Esophagus mucosa (tissue), 1 donor: Measurements from ENCODE around the gene ZBTB47. TPM values are rescaled to one million over a fixed set of nuclear protein-coding genes. Genes with fewer than 3 reads are reported as not detected.

Experiments
- ATAC-seq: fragments of 200-7000 bp; cut with Tn5 transposase; one replicate; pipeline ENCODE4 v1.9.1; 2020
- total RNA-seq: library from RNA; stranded (reverse); gene quantifications from one replicate; pipeline ENCODE4 v1.2.4, GENCODE V29; 2023
- donor health status: DM: yes; HTN: yes; CAD: no.

ZBTB47 gene
- total RNA-seq: 3.7 TPM

DNA sequence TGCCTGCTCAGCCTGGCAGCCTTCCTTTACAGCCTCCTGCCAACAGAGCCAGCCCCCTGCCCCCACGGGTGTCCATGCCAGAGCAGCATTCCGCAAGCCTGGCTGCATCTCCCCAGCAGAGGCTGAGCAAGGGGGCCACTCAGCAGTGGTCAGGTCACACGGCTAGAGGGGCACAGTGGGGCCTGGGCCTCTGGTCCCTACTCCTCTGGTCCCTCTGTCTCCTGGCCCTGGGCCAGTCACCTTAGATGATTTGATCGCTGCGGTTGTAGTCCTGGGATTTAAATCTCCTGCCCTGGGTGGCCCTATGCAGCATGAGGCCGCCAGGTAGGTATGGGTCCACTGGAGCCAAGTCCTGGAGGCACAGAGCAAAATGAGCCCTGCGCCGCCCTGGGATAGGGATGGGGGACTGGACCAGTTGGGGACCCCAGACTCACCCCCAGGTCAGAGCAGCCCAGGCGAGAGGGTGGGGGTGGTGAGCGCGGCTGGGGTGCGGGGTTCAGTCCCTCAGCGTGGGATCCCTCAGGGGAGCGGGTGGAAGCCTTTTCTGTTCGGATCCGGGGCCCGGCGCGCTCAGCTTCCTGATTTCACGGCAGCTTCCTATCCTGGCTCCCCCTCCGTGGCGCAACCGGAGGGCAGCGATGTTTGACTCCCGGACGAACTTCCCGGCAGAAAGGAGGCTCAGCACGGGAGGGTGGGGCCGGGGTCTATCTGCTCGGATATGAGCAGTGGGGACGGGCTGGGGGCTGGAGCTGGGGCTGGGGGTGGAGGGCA, at the start of gene ZBTB47:
TSS of gene ZBTB47 (plus strand) at position 138 of the 771 bp plus-strand sequence. CDS start 4,659 bp downstream, outside the sequence.
- peak; percentile 14 for ATAC-seq

DNA sequence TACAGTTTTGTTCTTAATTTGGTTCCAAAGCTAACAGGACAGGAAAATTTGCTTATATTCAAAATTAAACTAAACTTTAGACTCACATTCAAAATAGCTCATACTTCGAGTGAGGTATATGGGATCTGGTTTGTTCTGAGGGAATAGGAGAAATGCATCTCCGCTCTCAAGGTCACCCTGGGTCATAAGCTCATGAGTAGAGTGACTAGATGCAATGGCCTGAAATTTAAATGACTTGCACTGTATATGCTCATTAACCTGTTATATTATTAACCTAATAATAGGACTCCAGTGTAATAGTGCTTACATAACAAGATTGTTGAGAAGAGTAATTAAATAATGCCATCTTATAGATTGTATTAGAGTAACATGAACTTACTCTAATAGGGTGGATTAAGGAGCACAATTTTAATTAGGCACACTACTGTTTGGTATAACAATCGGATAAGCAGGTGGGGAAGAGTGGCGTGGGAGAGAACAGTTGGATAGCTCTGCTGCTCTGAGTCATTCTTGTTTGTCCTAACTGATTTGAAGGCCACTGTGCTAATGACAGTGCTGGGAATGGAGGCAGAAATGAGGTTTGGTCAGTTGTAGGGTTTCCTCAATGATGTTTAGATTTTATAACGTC, 47.8 kb upstream of the ZBTB47 start:
- no peak for ATAC-seq

DNA sequence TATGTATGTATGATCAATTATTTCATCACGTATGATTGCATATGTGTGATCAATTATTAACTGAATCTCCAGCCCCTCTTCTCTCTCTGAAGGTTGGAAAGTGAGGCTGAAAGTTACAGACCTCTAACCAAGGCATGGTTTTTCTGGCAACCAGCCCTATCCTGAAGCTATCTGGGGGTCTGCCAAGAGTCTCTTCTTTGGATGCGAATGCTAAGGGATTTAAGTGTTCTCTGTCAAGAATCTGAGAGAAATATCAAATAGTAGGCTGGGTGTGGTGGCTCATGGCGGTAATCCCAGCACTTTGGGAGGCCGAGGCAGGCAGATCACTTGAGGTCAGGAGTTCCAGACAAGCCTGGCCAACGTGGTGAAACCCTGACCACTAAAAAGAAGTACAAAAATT, 44.9 kb upstream of the ZBTB47 start:
- ATAC-seq: no peak

DNA sequence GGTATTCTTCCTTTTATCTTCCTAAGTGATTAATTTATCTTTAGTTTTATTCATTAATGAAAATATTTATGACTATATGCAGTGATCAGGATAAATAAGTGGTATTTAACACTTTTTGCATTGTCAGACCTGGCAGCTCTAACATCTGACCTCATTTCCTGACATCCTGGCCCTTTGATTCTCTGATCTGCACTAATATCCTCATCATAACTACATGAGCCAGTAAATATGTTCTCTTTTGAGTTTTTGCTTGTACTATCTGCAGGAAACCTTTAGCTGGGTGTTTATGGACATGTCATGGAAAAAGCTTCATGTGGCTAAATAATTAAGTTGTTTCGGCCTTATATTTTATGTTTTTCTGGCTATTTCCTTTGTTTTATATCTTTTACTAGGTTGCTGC, 42.5 kb upstream of the ZBTB47 start:
- ATAC-seq: no peak

DNA sequence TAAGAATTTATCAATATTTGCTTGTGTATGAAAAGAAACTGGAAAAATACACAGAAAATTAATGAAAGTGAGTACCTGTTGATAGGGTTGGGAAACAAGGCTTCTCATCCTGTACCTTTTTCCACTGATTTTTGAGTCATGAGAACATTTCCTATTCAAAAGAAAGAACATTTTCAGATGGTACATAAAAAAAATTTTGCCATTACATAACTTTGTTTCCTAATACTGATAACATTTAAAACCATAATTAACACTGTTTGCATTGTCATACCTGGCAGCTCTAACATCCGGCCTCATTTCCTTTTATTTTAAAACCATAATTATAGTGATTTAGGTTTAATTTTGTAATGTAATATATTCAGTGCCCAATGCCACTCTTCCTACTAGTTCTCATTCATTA, 41.3 kb upstream of the ZBTB47 start:
- ATAC-seq: no peak

DNA sequence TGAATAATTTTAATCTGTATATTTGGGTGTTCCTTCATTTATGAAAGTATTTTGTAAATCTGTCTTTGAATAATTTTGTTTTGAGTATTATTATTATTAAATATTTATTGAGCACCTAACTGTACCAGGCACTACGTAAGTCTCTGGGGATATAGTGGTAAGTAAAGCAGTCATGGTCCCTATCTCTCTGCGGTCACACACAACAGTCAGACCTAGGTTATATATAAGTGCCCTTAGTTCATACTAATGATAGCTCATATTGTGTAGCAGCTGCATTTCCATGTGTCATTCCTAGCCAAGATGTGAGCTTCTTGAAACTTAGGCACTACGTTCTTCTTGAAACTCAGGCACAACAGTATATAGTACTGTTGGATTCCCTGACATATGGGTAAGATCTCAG, 40.6 kb upstream of the ZBTB47 start:
- ATAC-seq: no peak

DNA sequence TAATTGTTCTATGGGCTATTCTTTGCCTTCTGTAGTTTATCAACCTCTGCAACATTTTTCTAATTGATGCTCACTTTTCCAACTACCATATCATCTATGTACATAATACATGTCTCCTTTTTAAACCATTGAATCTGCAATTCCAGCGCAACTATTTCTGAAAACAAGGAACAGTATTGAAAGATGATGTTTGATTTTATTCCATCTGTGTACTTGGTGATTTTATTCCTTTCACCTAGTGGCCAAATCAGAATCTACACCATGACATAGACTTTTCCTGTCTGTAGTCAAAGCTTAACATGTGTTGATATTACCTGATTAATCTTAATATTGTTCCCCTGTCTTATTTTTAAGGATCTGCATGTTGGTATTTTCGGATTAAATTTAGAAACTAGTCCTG, 40.0 kb upstream of the ZBTB47 start:
- no peak for ATAC-seq

DNA sequence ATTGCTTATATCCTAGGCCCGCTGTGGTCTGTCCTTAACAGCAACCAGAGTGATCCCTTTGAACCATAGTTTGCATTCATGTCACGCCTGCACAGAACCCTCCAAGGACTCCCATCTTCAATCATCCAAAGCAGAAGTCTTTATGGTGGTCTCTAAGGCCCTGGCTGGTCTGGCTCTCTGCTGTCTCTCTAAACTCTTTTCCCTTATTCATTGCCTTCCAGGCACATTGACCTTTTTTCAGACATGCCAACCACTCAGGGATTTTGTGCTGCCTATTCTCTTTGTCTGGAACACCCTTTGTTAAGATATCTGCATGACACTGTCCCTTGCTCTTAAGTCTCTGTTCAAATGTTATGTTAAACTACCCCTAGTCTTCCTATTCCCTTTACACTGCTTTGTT, 21.9 kb upstream of the ZBTB47 start:
- ATAC-seq: peak; percentile 37

DNA sequence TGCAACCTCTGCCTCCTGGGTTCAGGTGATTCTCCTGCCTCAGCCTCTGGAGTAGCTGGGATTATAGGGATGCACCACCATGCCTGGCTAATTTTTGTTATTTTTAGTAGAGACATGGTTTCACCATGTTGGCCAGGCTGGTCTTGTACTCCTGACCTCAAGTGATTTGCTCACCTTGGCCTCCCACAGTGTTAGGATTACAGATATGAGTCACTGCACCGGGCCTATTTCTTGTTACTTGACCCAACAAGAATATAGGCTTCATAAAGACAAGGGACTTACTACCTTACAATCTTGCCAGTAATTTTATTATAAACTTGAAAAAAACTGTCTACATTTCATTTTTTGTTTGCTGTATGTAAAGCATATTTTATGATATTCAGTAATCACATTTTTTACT, 21.4 kb upstream of the ZBTB47 start:
- ATAC-seq: peak; percentile 58

DNA sequence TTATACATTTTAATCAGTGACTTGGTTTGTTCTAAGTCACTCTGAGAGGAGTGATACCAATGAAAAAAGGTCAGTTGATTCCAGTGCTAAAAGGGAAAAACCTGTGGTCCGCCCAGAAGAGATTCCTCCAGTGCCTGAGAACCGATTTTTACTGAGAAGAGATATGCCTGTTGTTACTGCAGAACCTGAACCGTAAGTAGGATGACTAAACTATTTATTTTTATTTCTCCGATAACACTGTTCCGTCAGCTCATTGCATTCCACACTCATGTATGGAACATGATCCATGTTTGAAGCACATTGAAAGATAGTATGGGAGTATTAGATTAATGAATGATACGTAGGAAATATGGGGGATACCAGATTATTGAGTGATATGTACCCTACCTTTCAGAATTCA, 20.0 kb upstream of the ZBTB47 start:
- ATAC-seq: no peak

DNA sequence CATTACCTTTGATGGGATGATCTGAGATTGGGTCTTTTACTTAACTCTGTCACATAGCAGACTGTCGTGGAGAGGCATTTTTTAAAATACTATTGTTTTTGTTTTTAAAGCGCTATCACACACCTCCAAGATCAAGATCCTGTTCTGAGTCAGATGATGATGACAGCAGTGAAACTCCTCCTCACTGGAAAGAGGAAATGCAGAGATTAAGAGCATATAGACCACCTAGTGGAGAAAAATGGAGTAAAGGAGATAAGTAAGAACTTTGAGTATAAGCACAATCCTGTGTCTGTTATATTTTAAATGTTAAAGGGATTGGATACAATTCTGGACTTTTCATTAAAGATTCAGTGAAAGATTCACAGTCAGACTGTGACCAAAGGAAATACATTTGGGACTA, 18.4 kb upstream of the ZBTB47 start:
- ATAC-seq: peak; percentile 37

DNA sequence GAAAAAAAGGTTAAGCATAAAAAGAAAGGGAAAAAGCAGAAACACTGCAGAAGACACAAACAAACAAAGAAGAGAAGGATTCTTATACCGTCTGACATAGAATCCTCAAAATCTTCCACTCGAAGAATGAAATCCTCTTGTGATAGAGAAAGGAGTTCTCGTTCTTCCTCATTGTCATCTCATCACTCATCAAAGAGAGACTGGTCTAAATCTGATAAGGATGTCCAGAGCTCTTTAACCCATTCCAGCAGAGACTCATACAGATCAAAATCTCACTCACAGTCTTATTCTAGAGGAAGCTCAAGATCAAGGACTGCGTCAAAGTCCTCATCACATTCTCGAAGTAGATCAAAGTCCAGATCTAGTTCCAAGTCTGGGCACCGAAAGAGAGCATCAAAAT, 16.5 kb upstream of the ZBTB47 start:
- ATAC-seq: no peak

DNA sequence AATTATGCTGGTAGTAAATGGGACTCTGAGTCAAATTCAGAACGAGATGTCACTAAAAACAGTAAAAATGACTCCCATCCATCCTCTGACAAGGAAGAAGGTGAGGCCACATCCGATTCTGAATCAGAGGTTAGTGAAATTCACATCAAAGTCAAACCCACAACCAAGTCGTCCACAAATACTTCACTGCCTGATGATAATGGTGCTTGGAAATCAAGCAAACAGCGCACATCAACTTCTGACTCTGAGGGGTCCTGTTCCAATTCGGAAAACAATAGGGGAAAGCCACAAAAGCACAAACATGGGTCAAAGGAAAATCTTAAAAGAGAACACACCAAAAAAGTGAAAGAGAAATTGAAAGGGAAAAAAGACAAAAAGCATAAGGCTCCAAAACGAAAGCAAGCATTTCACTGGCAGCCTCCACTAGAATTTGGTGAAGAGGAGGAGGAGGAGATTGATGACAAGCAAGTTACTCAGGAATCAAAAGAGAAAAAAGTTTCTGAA, 15.1 kb upstream of the ZBTB47 start:
- ATAC-seq: no peak

DNA sequence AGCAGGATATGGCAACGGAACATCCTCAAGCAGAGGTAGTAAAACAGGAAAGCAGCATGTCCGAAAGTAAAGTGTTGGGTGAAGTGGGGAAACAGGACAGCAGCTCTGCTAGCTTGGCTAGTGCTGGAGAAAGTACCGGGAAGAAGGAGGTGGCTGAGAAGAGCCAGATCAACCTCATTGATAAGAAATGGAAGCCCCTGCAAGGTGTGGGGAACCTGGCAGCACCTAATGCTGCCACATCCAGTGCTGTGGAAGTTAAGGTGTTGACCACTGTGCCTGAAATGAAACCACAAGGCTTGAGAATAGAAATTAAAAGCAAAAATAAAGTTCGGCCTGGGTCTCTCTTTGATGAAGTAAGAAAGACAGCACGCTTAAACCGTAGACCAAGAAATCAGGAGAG, 14.3 kb upstream of the ZBTB47 start:
- no peak for ATAC-seq

DNA sequence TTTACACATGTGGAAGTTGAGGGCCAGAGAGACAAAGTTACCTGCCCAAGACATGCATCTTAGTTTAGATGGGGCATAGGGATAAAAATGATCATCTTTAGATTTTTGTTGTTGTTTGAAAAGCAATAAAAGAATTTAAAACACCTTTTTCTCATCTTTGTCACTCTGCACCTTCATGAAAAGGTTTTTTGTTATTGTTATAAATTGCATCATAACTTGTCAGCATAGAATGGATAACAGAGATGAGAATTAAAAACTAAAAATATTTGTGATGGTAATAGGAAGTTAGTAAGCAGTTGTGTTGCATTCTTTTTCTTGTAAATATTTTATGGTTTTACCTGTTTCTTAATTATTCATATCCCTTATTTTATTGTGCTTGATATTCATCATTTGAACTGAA, 13.4 kb upstream of the ZBTB47 start:
- no peak for ATAC-seq

DNA sequence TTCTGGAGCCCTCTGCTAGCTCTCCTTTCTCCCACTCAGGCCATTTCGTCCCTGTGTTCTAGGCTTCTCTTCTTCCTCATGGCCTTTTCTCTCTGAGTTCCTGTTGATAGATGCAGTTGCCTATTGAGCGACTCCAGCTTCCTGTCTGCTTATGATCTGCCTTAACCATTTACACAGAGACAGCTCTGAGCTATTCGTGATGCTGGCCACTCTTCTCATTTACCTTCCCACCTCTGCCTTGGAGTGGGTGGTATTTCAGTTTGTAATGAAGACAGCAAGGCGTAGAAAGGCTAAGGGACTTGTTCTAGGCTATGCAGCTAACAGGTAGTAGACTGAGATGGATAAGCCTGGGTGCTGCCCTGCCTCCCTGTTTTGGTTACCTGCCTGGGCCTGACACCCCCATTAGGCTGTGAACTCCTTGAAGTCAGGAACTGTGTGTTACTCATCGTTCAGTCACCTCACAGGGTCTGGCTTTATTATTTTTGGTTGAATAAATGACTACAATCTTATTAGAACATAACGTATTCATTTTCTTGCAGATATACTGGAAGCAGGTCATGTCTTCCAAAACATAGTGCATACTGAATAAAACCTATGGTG, 12.6 kb upstream of the ZBTB47 start:
- ATAC-seq: no peak

DNA sequence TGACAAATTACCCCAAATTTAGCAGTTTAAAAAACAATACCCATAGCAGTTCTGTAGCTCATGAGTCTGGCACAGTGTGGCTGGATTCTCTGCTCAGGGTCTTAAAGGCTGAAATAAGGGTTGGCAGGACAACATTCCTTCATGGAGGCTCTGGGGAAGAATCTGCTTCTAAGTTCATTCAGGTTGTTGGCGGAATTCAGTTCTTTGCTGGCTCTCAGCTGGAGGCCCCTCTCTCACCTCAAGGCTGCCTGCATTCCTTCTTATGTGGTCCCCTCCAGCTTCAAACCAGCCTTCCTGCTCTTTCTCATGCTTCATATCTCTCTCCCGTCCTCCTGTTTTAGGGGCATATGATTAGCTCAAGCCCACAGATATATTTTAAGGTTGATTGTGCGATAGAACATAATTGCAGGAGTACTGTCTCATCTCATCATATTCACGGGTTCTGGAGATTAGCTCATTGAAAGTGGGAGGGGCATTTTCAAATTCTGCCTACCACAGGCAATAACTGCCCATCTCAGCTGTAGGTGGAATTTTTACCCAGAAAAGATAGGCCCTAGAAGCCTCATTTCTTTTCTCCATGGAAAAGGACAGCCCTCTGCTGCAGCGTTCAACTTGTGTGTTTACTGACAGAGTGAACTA, 5.6 kb upstream of the ZBTB47 start:
- no peak for ATAC-seq

DNA sequence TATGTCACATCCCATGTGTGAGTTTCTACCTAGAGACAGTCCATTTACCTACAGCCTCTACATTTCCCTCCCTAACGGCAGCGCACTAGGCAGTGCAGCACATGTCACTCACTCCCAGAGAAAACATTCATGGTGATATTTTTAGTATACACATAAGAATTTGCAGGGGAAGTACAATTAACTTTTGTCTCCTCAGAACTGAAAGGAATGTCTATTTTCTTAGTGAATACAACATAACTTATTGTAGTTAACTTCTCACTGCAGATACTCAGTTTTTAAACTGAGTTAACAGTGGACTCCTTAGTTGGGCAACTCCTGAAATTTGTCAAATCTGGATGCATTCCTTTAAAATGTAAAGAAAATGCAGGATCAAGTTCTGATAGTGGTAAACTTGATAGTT, 4.5 kb upstream of the ZBTB47 start:
- no peak for ATAC-seq

DNA sequence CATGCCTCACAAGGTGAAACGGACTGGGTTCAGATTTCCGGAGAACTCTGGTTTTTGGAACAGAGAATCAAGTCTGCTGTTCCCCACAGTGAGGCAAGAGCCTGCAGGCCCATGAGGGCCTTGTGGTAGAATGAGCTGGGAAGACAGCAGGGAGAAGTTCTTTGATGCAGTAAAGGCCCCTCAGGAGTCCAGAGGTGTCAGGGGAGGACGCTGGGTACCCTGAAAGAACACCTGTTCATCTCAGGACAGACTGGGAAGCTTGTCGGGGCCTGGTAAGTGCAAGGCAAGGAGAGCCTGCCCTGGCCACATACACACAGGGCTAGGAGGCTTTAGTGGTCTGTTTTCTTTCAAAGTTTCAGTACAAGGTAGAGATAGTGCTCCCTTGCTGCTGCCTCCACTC, 3.7 kb upstream of the ZBTB47 start:
- ATAC-seq: no peak

DNA sequence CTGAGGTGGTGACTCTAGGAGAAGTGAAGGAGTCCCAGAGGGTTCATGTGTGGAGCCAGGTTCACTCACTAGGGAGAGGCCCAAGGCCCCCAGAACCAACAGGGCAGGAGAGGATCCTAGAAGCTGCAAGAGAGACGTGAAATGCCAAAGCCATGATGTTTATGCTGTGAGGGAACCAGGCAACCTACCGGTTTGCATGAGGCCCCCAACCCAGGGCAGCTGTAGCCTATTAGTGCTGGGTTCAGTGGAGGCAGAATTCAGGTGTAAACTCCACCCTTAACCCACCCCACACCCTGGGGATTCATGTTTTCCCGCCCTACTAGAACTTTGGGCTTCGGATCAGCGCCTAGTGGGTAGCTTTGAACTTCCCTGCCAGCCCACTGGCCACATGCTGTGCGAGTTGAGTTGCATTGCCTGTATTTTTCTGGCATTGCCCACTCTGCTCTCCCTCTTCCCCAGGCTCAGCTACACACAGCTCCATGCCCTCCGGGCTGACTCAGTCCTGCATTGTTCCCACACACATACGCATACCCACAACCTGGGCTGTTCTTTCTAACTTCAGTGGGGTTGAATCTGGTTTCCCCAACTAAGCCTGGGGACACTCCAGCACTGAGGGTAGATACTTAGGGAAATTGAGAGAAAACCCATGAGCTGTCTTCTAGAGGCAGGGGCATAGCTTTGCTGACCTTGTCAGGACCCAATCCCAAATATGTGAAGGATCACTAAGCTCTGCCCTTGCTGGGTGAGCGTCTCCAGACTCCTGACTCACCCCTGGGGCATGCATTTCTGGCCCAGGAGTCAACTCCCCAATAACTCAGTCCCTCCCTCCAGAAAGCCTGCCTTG, 2.0 kb upstream of the ZBTB47 start:
- peak; percentile 12 for ATAC-seq

DNA sequence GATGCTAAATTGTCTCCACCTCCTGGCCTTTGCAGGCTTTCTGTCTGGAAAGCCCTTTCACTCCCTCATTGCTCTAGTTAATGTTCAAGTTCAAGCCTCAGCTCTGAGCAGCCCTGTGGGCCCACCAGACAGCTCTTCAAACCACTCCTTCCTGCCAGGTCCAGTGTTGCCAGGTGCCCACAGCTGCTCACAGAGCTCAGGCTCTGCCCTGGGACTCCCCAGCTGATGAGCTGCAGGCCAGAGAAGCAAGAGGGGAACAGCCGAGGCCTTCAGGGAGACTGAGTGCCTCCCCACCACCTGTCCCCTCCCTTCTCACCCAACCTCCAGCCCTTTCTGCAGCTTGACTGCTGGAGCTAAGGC, 1.3 kb upstream of the ZBTB47 start:
- ATAC-seq: no peak

DNA sequence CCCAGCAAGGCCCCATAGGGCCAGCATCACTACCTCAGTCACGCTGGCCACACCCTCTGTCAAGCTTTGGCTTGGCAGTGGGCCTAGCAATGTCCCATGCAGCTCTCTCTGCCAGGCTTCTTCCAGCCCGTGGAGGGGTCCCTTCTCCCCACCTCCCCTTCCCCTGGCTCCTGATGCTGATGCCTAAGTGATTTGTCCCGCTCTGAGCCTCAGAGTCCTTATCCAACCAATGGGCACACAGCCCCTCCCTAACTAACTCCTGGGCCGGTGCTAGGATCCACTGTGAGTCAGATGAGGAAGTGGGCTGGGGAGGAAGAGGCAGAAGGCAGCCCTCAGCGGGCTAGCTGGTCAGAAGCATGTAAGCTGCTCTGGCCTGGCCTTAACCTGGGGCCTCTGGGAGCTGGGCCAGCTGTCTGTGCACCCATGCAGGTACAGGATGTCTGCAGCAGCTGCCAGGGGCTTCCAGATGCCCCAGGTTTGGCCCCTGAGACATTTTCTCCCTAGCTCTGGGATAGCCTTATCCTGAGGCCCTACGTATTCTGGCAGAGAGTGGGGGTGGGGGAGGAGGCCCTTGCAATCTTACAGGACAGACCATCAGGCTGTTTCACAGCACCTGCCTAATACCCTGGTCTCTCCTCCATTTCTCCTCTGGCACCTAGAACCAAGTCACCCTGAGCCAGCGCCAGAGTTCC, 740 bp upstream of the ZBTB47 start:
- peak; percentile 86 for ATAC-seq
